CD4-positive, alpha-beta T cell treated with Interleukin-15 for 4 hours (primary cell): ENCODE data around the gene AP3S1.

Experiments
- DNase-seq: peaks from one replicate; pipeline ENCODE4 v3.0.0-alpha.2; 2020; ENCODE audit warnings: low spot score

The AP3S1 gene

DNA sequence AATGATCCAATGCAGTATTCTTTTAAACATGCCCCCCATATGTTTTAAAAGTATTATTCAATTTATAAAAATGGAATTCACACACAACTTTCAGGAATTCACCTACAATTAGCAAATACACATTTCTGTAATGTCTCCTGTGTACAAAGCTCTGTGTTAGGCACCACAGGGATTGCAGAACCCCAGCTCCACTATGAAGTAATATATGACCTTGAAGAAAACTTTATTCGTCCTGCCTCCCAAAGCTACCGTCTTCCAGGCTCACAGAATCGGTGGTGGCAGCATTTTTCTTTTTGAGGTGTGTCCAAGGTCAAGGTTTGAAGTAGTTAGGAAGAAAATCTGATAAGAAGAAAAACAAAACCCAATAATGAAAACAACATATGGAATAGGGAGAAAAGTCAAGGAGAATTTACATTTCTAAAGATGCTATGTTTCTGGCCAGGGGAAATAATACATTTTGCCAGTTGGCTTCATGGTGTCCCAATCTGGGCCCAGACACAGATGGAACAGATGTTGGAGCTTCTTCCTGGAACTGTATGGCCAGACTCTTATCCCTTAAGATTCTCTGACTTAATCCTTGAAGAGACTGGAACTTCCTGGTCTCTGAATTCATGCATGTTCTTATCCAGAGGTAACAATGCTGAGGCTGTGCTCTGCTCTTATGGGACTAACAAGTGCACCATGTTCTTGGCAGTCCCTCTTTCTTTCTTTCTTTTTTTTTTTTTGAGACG lies 98.5 kb downstream of the AP3S1 start:
- no peak for DNase-seq

DNA sequence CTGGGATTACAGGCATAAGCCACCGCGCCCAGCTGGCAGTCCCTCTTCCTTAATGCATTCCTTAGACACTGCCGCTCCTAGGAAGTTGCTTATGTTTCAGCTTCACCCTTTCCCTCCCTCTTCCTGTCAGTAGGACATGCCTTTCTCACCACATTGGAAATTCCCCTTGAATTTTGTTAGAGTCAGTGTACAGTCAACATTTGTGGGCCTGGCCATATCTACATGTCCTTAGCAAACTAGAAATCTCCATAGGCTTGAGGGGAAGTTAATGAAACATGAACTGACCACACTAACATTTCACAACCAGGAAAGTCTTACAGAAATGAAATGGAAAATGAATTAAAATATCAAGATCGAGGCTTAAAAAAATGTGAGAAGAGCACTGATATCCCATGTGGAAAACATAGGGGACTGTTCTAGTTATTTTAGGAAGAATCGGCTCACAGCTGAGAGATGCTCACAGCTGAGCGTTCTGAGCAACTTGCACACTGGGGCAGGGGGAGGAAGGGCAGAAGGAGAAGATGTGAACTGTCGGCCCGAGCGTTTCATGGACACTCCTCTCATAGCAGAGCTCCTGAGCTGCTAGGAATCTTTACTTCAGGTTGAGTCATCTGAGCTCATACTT lies 99.4 kb downstream of the AP3S1 start:
- DNase-seq = no peak

DNA sequence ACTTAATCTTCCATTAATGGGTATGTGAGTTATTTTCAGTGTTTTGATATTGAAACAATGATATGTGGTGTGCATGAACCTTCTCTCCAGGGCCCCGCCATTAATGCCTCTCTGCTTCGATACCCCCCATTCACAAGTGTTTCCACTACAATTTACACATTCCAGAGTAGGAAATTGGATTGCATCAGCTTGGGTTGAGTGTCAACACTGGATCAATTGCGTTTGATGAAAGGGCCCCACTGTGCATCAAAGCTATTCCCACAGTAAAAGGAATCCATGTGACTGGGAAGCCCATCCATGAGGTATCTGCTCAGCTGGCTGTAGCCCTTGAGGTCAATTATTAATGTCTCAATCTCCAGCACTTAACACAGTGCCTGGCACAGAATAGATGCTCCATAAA lies 102.8 kb downstream of the AP3S1 start:
- DNase-seq = no peak

DNA sequence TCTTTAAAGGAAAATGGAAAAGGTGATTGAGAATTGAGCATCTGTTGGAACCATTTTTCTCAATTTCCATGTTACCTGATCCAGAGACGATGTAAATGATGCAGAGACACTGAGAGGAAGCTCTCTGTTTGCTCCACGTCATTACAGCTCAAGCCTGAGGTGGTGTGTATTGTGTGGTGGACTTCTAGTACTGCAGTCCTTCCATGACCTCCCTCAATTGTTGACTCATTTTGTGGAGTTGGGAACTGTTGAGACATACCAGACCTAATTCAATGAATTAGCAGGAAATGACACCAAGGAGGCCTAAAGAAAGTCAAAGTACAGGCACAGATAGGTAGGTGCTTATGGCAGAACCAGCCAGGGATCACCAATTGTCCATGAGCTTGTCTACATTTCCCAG lies 104.9 kb downstream of the AP3S1 start:
- DNase-seq = no peak

DNA sequence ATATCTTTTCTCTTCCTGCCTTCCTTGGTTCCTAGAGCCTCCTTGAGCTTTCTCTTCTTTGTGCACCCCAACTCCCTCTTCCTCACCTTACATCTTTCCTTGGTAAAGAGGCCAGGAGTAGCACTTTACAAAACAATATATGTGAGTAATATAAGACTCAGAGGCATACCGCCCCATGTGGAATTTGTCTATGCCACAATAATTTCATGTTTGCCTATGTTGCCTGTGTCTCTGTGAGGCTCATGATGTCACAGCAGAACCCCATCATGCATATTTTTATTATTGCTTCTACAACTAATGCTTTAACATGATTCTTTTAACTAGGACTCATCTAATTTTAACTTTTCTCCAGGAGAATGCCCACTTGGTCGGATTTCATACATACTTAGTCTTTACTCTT lies 105.5 kb downstream of the AP3S1 start:
- DNase-seq = no peak

DNA sequence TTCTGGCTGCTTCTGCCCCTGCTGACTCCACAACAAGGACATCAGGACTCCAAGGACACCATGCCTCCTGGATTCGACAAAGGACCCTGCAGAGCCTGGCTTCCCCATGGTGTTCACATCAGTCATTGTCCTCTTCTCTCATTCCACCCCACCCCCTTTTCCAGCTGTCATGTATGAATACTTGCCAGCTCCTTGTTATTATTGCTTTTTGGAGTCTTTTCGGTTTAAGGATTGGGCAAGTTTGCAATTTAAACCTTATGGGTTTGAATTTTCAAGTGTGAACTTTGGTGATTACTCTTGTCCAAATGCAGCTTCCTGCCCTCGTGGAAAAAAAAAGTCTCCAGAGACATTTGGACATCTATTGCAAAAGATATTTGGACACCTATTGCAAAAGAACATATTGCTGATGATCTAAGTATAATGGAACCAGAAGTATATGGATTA lies 106.4 kb downstream of the AP3S1 start:
- no peak for DNase-seq

DNA sequence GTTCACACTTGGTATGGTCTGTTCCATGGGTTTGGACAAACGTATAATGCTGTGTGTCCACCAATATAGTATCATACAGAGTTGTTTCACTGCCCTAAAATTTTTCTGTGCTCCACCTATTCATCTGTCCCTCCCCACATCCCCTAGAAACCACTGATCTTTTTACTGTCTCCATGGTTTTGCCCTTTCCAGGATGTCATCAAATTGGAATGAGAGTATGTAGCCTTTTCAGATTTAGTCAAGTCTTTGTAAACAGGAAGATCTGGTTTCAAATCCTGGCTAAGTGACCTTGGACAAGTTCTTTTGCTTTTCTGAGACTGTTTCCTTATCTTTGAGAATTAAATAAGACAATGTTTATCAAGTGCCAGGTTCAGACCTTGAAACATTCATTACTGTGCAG lies 107.4 kb downstream of the AP3S1 start:
- no peak for DNase-seq

DNA sequence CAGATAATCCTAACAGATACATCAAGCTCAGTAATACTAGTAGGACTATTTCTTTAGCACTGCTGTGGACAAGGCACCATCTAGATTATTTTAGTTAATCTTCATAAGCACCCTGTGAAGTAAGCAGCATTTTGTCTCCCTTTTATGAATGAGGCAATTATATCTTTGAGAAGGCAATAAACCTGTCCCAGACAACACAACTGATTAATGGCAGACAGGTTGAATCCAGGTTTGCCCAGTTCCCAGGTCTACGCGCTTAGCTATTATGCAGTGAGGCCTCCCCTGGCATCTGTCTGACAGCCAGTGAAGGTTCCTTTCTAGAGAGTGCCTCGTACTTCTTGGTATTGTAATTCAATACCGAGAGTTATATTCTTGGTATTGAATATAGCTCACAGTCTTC lies 110.9 kb downstream of the AP3S1 start:
- no peak for DNase-seq

DNA sequence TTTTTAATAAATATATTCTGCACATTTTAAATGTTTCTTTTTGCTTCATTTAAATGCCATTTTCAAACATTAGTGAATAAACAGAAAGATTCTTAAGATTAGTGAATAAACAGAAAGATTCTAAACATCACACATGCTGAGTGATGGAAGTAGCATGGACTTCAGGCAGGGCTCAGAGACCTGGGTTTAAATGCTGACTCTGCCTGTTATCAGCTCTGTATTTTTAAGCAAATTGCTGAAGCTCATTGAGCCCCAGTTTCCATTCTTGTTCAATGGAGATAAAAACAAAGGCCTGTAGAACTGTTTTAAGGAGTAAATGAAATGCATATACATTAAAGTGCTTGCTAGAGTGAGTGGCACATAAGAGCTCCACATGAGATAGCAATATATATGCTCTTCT lies 112.4 kb downstream of the AP3S1 start:
- DNase-seq = no peak

DNA sequence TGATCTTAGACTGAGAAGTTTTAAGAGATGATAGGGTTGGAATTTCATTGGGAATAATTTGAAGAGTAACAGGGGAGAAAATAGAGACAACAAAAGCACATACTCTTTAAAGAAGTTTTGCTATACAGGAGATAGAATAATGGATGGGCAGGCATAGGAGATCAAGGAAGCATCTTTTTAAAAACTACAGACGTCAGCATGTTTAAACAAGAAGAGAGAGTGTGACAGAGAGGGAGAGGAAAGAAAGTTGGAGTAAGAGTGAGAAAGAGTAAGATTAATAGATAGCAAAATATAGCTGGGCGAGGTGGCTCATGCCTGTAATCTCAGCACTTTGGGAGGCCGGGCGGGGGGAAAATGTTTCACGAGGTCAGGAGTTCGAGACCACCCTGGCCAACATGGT lies 115.2 kb downstream of the AP3S1 start:
- DNase-seq = no peak

DNA sequence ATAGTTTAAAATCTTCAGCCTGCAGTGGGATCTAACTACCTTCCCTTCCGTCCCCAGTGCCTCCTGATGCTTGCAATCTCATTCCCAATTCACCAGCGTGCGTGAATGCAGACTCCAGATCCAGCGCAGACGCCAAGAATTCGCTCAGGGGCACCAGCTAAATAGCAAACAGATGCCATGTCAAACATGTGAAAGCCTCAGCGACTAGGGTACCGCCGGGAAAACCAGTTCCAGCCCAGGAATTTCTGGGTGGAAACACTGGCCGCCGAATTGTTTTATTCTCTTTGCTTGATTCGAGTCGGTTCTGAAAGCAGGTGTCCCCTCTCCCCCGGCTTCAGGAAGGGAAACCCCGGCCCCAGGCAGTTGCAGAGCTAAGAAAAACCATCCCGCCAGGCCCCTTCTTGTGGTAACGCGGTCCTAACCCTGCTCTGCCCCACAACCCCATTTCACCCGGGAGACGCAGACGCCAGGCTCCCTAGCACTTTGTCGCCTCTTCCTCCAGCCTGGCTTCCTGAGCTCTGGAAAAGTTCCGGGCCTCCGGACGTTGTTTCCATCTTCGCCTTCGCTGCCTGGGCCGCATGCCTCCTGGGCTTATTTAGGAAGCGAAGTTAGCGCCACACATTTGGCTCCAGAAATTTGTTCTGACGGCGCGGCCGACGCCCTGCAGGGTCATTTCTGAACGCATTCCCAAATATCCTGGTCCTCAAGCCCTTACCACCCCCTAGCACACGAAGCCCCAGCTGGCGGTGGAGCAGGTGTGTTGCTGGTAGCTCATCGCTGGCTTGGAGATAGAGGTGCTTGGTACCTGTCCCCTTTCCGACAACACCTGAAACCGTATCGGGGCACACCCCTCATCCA lies 119.9 kb downstream of the AP3S1 start:
- no peak for DNase-seq

DNA sequence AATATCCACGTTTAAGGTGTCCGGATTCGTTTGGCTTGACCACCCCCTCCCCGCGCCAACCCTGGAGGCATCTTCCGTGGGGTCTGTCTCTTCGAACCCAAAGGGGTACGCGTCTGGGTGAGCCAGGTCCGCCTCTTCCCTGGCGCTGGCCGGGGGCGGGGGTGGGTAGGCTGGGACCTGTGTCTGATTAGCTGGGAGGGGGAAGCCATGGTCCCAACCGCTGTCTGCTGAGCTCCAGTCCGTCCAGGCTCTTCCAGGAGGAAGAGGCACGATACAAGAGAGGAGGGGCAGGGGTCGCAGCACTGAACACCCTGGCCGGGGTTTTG lies 120.5 kb downstream of the AP3S1 start, which contains the start of gene LVRN:
TSS of gene LVRN (plus strand) at position 237 of the 326 bp plus-strand sequence. CDS start 143 bp downstream, outside the sequence.
- DNase-seq = no peak

DNA sequence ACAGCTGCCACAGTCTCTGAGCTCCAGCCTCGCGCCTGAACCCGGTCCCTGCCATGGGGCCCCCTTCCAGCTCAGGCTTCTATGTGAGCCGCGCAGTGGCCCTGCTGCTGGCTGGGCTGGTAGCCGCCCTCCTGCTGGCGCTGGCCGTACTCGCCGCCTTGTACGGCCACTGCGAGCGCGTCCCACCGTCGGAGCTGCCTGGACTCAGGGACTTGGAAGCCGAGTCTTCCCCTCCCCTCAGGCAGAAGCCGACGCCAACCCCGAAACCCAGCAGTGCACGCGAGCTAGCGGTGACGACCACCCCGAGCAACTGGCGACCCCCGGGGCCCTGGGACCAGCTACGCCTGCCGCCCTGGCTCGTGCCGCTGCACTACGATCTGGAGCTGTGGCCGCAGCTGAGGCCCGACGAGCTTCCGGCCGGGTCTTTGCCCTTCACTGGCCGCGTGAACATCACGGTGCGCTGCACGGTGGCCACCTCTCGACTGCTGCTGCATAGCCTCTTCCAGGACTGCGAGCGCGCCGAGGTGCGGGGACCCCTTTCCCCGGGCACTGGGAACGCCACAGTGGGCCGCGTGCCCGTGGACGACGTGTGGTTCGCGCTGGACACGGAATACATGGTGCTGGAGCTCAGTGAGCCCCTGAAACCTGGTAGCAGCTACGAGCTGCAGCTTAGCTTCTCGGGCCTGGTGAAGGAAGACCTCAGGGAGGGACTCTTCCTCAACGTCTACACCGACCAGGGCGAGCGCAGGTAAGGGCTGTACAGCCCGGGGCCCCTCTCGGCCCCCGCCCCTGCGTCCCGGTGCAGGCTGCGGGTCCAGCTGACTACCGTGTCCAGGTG lies 121.0 kb downstream of the AP3S1 start:
- DNase-seq = no peak

DNA sequence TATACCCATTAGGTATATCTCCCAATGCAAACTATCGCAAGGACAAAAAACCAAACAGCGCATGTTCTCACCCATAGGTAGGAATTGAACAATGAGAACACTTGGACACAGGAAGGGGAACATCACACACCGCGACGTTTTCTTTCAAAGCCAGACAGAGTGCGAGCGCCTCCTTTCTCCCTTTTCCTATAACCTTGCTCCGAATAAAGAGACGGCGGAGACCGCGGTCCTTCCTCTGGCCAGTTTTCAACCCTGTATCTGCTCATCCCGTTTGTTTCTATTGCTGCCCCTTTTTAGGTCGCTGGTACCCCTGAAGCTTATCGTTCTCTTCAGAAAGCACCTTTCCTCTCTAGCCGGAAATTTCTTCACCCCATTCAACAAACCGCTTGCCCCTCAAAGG lies 121.8 kb downstream of the AP3S1 start:
- no peak for DNase-seq
